ENCODE data around the gene KEAP1. TPM values are rescaled to one million over a fixed set of nuclear protein-coding genes. Genes with fewer than 3 reads are reported as not detected.

Gene KEAP1
- total and polyA plus RNA-seq, 2 of the 8 experiments (the other 6 are each of a cell fraction or from before 2014, with no cell fraction given): 80.6 to 106 TPM

- DNase-seq (ENCODE audit: low read depth in 1 of 2, low spot score in 2 of 2): no peak
- no peak overlapping the region for H2AFZ ChIP-seq (ENCODE audit: low read length)
- no peaks in the 10 kb centered on the region for H3K79me2 ChIP-seq (ENCODE audit: control insufficient read depth in 1 of 2, insufficient read depth in 2 of 2, low read length in 2 of 2)
- no peak overlapping the region for H2BK120ac ChIP-seq (replicated peaks; ENCODE audit: low read depth, low read length)
- H4K91ac ChIP-seq (replicated peaks; ENCODE audit: insufficient read length, low read length): no peak overlapping the region
- no peak overlapping the region for H2BK5ac ChIP-seq (ENCODE audit: low read depth, low read length)
- H2BK20ac ChIP-seq (ENCODE audit: low read length): no peak overlapping the region
- no peaks in the 10 kb centered on the region for H4K20me1 ChIP-seq (replicated peaks in 1 of 2; ENCODE audit: control insufficient read depth in 1 of 2, insufficient read depth in 2 of 2, low read length in 2 of 2)
- ChIA-PET CTCF (ENCODE audit: partially characterized antibody) (interaction anchor here (0.7 to 1.5 kb wide), 6 partner anchors 13 to 32 kb away, joined by 3 to 11 read pairs (median 3); no protein-coding TSS in a partner anchor), POLR2A (ENCODE audit: partially characterized antibody) (interaction anchor here (0.9 to 1.4 kb wide), 2 partner anchors 15 to 25 kb away, joined by 3 to 5 read pairs; no protein-coding TSS in a partner anchor)
- H4K5ac ChIP-seq (ENCODE audit: insufficient read length, low read depth, low read length): no peak overlapping the region
- no peak overlapping the region for H3K18ac ChIP-seq (ENCODE audit: extremely low read depth, low read length)
- no peaks in the 10 kb centered on the region for H3K79me1 ChIP-seq (ENCODE audit: low read depth, low read length)
- H3K27ac ChIP-seq (ENCODE audit: low read depth, low read length): no peak overlapping the region
- no peak overlapping the region for H3K9ac ChIP-seq (replicated peaks in 1 of 4; ENCODE audit: extremely low read depth in 1 of 4, low read depth in 3 of 4, low read length in 3 of 4)
- H2BK12ac ChIP-seq (ENCODE audit: low read depth, low read length): no peak overlapping the region
- H3K4me1 ChIP-seq (replicated peaks in 1 of 4; ENCODE audit: control insufficient read depth in 3 of 4, insufficient read depth in 4 of 4, low read length in 3 of 4): no peaks in the 10 kb centered on the region
- no peak overlapping the region for H3K4me2 ChIP-seq (ENCODE audit: insufficient read depth in 1 of 2, low read depth in 2 of 2, low read length in 2 of 2)
- no peak overlapping the region for H3K4me3 ChIP-seq (ENCODE audit: extremely low read depth in 1 of 4, insufficient read depth in 2 of 4, low read depth in 3 of 4, low read length in 4 of 4)
- no peak overlapping the region for H3K56ac ChIP-seq (replicated peaks; ENCODE audit: insufficient read length, low read depth, low read length)
- TF ChIP-seq GABPA (IDR thresholded peaks at IDR 0.05; ENCODE audit: borderline replicate concordance, insufficient read depth, low read length) (no peak), GTF2F1 (IDR thresholded peaks at IDR 0.05; ENCODE audit: borderline replicate concordance, low read depth, low read length) (no peak), YY1 (IDR thresholded peaks at IDR 0.05; ENCODE audit: low read depth, low read length) (no peak), BACH1 (IDR thresholded peaks at IDR 0.05; ENCODE audit: low read length) (no peak), CREB1 (IDR thresholded peaks at IDR 0.05) (no peak), EZH2 (IDR thresholded peaks at IDR 0.05; ENCODE audit: low read depth, low read length, severe bottlenecking) (no peak), SIX5 (IDR thresholded peaks at IDR 0.05; ENCODE audit: low read depth, low read length) (no peak), POU5F1 (IDR thresholded peaks at IDR 0.05; ENCODE audit: low read depth, low read length) (no peak), POLR2A (IDR thresholded peaks at IDR 0.05; ENCODE audit: control extremely low read depth in 1 of 2, low read depth in 2 of 2, low read length in 2 of 2) (no peak), SRF (IDR thresholded peaks at IDR 0.05; ENCODE audit: low read depth, low read length) (no peak), TAF1 (IDR thresholded peaks at IDR 0.05; ENCODE audit: low read depth, low read length) (no peak), CBX8 (IDR thresholded peaks at IDR 0.05; ENCODE audit: borderline replicate concordance, low read depth, low read length) (no peak), CHD1 (IDR thresholded peaks at IDR 0.05; ENCODE audit: low read depth, low read length) (no peak)
- TF ChIP-seq, protein P1, sequence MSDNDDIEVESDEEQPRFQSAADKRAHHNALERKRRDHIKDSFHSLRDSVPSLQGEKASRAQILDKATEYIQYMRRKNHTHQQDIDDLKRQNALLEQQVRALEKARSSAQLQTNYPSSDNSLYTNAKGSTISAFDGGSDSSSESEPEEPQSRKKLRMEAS (IDR thresholded peaks at IDR 0.05): no peak
- H3K23me2 ChIP-seq (ENCODE audit: low read depth, low read length): no peaks in the 10 kb centered on the region
- no peak overlapping the region for H2BK15ac ChIP-seq (ENCODE audit: low read length)
- no peak overlapping the region for H3K14ac ChIP-seq (ENCODE audit: insufficient read length)
- H3K9me3 ChIP-seq (ENCODE audit: insufficient read depth in 2 of 2, low read depth in 1 of 2, low read length in 1 of 2): no peaks in the 10 kb centered on the region
- no peak overlapping the region for H3K4ac ChIP-seq (replicated peaks; ENCODE audit: insufficient read length, low read depth, low read length)
- no peaks in the 10 kb centered on the region for H3K36me3 ChIP-seq (ENCODE audit: control insufficient read depth in 2 of 4, insufficient read depth in 4 of 4, low read length in 3 of 4)
- H3K27me3 ChIP-seq (replicated peaks in 1 of 4; ENCODE audit: control insufficient read depth in 3 of 4, extremely low read depth in 1 of 4, insufficient read depth in 3 of 4, low read length in 3 of 4): no peaks in the 10 kb centered on the region
- H2AK5ac ChIP-seq (ENCODE audit: low read depth, low read length): no peak overlapping the region
- no peak for FAIRE-seq
- peak overlapping the region; percentile 35; the same call in 1 of the 2 replicates for H4K8ac ChIP-seq (ENCODE audit: extremely low read depth, insufficient read depth, low read length)
- 86% methylated on average over 11 of the region's 11 CpGs; no CpG with 5 or more reads in 1 of the 2 experiments for WGBS, 2 experiments (ENCODE audit: extremely low coverage in 1 of 2, insufficient coverage in 1 of 2, insufficient read length in 1 of 2, insufficient replicate concordance in 2 of 2, low coverage in 1 of 2, low lambda C conversion rate in 2 of 2, missing lambda C conversion rate in 1 of 2)
- no peak overlapping the region for H3K23ac ChIP-seq (ENCODE audit: insufficient read length)
Measured at GRCh38 chr19:10537668-10538067, 34.5 kb upstream of the KEAP1 start.

Data from H1 (cell line).